HG03175 (cell line): ENCODE results near the gene SLC25A51.
"Not testable (repeated sequence)": the region's sequence is repeated elsewhere in the genome, so short reads cannot be mapped to it uniquely, and the experiment has no call there.

ENCODE experiments used
- ATAC-seq: cut with Tn5 transposase; IDR thresholded peaks from one replicate; pipeline ENCODE4 v1.9.1; 2021; ENCODE audit warnings: mild to moderate bottlenecking, moderate library complexity; ENCODE audit not compliant: unreplicated experiment

SLC25A51 gene

GRCh38 chr9:37905776-37906175 is 1.8 kb upstream of the SLC25A51 start:
- ATAC-seq: no peak

GRCh38 chr9:37905131-37905505 is 1.2 kb upstream of the SLC25A51 start:
- no peak for ATAC-seq

- ATAC-seq: no peak
These were observed 661 bp upstream of the SLC25A51 start for GRCh38 chr9:37904445-37905130.

GRCh38 chr9:37902796-37903646 is 906 bp downstream of the SLC25A51 start:
- ATAC-seq: peak; percentile 7

- no peak for ATAC-seq
These were observed 1.8 kb downstream of the SLC25A51 start for GRCh38 chr9:37902131-37902530.

- ATAC-seq: no peak
These were observed 4.9 kb downstream of the SLC25A51 start for GRCh38 chr9:37899041-37899440.

GRCh38 chr9:37897665-37898064 is 6.3 kb downstream of the SLC25A51 start:
- ATAC-seq: no peak

GRCh38 chr9:37892063-37892462 is 11.9 kb downstream of the SLC25A51 start:
- no peak for ATAC-seq

GRCh38 chr9:37891042-37891441 is 12.9 kb downstream of the SLC25A51 start:
- ATAC-seq: not testable (repeated sequence)

GRCh38 chr9:37889536-37889935 is 14.4 kb downstream of the SLC25A51 start:
- no peak for ATAC-seq

GRCh38 chr9:37887977-37888583 is 15.8 kb downstream of the SLC25A51 start:
- ATAC-seq: not testable (repeated sequence)

GRCh38 chr9:37880916-37881479 is 22.9 kb downstream of the SLC25A51 start:
- no peak for ATAC-seq

- no peak for ATAC-seq
These were observed 27.6 kb downstream of the SLC25A51 start for GRCh38 chr9:37876376-37876775.

GRCh38 chr9:37873955-37874354 is 30.0 kb downstream of the SLC25A51 start:
- ATAC-seq: no peak

- ATAC-seq: no peak
These were observed 33.1 kb downstream of the SLC25A51 start for GRCh38 chr9:37870799-37871176.

- ATAC-seq: no peak
These were observed 33.7 kb downstream of the SLC25A51 start for GRCh38 chr9:37870081-37870798.

- no peak for ATAC-seq
These were observed 41.4 kb downstream of the SLC25A51 start for GRCh38 chr9:37862530-37862929.

- ATAC-seq: no peak
These were observed 44.9 kb downstream of the SLC25A51 start for GRCh38 chr9:37859043-37859442.

GRCh38 chr9:37856551-37856950 is 47.4 kb downstream of the SLC25A51 start:
- no peak for ATAC-seq

GRCh38 chr9:37852222-37852621 is 51.7 kb downstream of the SLC25A51 start:
- no peak for ATAC-seq
